GM11168 (cell line): ENCODE data around the gene STK38.

Experiments
- in situ Hi-C: fragments of 300-500 bp; cut with MboI; formaldehyde crosslinking; loops from one replicate; pipeline ENCODE4 v1.12.0; 2022; ENCODE audit warnings: low sequenced_read_pairs; ENCODE audit not compliant: unreplicated experiment

STK38 gene

DNA sequence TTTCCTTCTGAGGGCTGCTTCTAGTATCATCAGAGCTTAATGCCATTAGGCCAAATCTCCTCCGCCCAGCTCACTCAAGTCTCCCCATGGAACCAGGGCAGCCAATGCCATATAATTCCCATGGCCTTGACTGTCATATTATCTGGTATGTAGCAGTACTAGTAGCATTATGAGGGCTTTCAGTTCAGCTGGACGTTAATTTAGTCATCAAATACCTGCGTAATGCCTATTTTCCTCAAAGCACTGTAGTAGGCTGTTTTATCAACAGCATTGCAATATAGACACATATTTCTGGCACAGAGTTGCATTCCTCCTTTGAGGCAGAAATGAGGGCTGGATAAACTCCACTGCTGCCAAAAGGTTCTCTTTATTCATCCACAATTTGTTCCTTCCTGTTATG is 102.8 kb downstream of the STK38 start:
- in situ Hi-C loops, result no loop called here
